DOHH2 (cell line): ENCODE data around the gene CHST13.

Source experiments
- CTCF ChIP-seq: fragments of 200-600 bp; sonication (generic); IDR thresholded peaks from one replicate; pipeline ENCODE4 v1.5.1; 2014; ENCODE audit warnings: antibody characterized with exemption, mild to moderate bottlenecking, low read depth, low read length; ENCODE audit not compliant: poor library complexity, severe bottlenecking
- EZH2phosphoT487 ChIP-seq: fragments of 200-600 bp; sonication (generic); IDR thresholded peaks from 2 replicates; pipeline ENCODE4 v1.6.1; 2017; ENCODE audit warnings: borderline replicate concordance, mild to moderate bottlenecking, antibody characterized with exemption, low read length, moderate library complexity, mixed read lengths

DNA sequence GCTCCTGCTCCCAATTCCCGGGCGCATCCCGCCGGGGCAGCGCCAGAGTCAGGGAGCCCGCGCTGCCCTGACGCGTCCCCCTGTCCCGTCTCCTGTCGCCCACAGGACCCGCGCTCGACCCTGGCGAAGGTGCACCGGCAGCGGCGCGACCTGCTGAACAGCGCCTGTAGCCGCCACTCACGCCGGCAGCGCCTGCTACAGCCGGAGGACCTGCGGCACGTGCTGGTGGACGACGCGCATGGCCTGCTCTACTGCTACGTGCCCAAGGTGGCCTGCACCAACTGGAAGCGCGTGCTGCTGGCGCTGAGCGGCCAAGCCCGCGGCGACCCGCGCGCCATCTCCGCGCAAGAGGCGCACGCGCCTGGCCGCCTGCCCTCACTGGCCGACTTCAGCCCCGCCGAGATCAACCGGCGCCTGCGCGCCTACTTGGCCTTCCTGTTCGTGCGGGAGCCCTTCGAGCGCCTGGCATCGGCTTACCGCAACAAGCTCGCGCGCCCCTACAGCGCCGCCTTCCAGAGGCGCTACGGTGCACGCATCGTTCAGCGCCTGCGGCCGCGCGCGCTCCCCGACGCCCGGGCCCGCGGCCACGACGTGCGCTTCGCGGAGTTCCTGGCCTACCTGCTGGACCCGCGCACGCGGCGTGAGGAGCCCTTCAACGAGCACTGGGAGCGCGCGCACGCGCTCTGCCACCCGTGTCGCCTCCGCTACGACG is 17.8 kb downstream of the CHST13 start:
- no peak for TF ChIP-seq CTCF
- no peak for TF ChIP-seq EZH2phosphoT487
